D721Med (cell line): ENCODE data around the gene SLC25A12.

Experiments used
- DNase-seq: peaks from one replicate; pipeline ENCODE4 v3.0.0; 2011; ENCODE audit warnings: low spot score; ENCODE audit not compliant: insufficient read length
- FAIRE-seq: peaks from 2 replicates; lab custom pipeline; 2011; peaks lifted over from hg19 to GRCh38; lab: Jason Lieb, UNC
- TF ChIP-seq, protein P1 (sequence below): IDR thresholded peaks from 2 replicates; pipeline ENCODE4 v1.5.1; 2012; ENCODE audit warnings: mild to moderate bottlenecking, control low read depth; ENCODE audit not compliant: insufficient read depth; ENCODE audit errors: missing control alignments

SLC25A12 gene

GRCh38 chr2:171846894-171847293 is 47.1 kb downstream of the SLC25A12 start:
- TF ChIP-seq, protein P1, sequence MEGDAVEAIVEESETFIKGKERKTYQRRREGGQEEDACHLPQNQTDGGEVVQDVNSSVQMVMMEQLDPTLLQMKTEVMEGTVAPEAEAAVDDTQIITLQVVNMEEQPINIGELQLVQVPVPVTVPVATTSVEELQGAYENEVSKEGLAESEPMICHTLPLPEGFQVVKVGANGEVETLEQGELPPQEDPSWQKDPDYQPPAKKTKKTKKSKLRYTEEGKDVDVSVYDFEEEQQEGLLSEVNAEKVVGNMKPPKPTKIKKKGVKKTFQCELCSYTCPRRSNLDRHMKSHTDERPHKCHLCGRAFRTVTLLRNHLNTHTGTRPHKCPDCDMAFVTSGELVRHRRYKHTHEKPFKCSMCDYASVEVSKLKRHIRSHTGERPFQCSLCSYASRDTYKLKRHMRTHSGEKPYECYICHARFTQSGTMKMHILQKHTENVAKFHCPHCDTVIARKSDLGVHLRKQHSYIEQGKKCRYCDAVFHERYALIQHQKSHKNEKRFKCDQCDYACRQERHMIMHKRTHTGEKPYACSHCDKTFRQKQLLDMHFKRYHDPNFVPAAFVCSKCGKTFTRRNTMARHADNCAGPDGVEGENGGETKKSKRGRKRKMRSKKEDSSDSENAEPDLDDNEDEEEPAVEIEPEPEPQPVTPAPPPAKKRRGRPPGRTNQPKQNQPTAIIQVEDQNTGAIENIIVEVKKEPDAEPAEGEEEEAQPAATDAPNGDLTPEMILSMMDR = no peak
- FAIRE-seq = no peak
- DNase-seq = no peak

DNA sequence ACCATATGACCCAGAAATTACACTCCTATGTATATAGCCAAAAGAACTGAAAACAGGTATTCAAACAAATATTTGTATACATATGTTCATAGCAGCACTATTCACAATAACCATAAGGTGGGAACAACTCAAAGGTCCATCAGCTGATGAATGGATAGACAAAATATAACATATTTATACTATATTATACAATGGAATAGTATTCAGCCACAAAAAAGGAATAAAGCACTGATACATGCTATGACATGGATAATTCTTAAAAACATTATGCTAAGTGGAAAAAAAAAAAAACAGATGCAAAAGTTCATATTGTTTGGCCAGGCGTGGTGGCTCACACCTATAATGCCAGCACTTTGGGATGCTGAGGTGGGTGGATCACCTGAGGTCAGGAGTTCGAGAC is 52.0 kb downstream of the SLC25A12 start:
- DNase-seq (no peak), FAIRE-seq (no peak)
- TF ChIP-seq, protein P1 = no peak

DNA sequence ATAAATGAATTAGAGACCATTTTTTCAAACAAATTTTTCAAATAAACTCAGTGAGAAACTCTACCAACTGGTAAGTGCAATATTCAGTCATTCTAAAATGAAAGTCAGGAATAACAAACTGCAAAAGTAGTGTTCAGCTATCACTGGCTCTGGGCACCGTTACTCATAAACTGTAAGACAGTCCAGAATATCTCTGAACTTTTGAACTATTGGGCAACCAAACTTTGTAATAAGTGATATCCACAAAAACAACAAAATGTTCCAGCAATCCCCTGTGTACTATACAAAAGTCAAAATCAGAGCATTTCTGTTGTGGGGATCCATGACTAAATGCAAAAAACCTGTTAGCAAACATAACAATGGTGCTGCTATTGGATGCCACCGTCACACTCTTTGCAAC is 56.3 kb downstream of the SLC25A12 start:
- TF ChIP-seq, protein P1 = no peak
- no peak for FAIRE-seq

GRCh38 chr2:171836146-171836910 is 57.7 kb downstream of the SLC25A12 start:
- TF ChIP-seq, protein P1 = no peak
- FAIRE-seq (no peak), DNase-seq (no peak)

More for the DNA sequence above, 56.3 kb downstream of the SLC25A12 start:
- no peak for DNase-seq

DNA sequence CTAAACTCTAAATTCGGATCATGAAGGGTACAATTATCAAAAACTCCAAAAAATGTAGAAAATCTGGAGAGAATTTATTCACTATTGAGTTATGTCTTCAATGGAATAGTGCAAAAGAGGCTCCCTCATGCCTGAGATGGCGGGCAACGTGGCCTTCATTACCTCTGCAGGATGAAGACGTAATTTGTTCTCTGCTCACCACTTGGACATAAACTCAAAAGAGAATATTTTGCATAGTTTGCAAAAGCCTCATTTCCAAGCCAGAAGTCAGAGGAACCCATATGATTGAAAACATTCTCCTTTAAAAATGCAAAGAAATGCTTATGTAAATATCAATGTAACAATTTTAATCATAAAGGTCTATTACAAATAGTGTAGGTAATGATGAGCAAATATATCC is 58.7 kb downstream of the SLC25A12 start:
- DNase-seq (no peak), FAIRE-seq (no peak)
- TF ChIP-seq, protein P1 = no peak

- TF ChIP-seq, protein P1 = no peak
- peak; percentile 11 for FAIRE-seq
- DNase-seq = no peak
Measured at GRCh38 chr2:171834286-171834685, 59.8 kb downstream of the SLC25A12 start.

- FAIRE-seq (no peak), DNase-seq (no peak)
- TF ChIP-seq, protein P1 = no peak
Measured at GRCh38 chr2:171832489-171832888, 61.6 kb downstream of the SLC25A12 start.
